ENCODE data around the gene TP53I11.
A peak's percentile ranks its signal among the peaks of the same experiment; 100 is the strongest.

TP53I11 gene

DNA sequence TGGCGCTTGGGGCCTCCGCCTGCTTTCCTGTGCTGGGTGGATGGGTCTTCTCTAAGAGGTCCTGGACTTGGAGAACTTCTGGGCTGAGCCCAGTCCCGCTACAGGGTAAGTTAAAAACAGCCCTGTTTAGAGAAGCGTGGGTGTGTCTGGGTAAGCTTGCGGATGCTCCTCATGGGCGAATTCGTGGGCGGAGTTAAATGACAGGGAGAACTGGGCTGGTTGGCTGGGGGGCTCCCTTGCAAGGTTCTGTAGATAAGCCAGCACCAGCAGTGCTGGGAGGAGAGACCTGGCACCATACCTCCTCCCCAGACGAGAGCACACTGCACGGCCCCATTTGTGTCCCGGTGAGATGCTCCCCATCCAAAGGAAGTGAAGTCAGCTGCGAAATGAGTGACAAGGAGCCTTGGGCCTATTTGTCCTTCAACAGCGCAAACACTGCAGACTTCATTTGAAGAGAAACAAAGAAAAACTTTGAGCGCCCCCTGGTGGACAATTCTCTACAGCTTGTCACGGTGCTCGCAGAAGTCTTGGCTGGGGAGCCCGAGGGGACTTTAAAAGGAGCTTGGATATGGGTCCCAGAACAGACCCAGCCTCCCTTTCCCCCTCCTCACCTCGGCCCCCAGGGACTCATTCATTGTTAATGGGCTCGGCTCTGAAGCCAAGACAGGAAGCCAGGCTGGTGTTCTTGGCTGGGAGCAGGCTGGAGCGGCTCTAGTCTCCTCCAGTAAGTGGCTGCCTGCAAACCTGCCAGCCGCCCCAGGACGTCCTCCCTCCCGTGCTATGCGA is 39.5 kb downstream of the TP53I11 start:
- peak; percentile 82 for DNase-seq

- DNase-seq, result no peak
Observed at GRCh38 chr11:44910591-44910990, 40.1 kb downstream of the TP53I11 start.

GRCh38 chr11:44909557-44909956 is 41.1 kb downstream of the TP53I11 start:
- no peak for DNase-seq

- DNase-seq, result no peak
Observed at GRCh38 chr11:44906649-44907048, 44.0 kb downstream of the TP53I11 start.

GRCh38 chr11:44905131-44905866 is 45.4 kb downstream of the TP53I11 start:
- no peak for DNase-seq

GRCh38 chr11:44904261-44905020 is 46.2 kb downstream of the TP53I11 start:
- no peak for DNase-seq

DNA sequence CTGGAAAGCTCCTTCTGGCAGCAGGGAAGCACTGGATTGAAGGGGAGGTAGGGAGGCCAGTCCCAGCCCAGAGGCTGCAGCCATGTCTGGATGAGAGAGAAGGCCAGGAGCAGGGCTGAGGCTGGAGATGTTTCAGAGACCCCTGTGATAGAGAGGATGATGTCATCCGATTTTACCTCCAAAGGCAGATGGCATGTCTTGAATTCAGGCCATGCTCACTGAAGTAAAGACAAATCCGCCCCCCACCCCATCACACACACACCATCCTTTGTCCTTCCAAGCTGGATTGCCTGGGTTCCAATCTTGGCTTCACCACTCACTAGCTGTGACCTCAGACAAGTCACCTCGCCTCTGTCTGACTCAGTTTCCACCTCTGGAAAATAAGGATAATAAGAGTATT is 47.2 kb downstream of the TP53I11 start:
- DNase-seq, result no peak

GRCh38 chr11:44903035-44903434 is 47.6 kb downstream of the TP53I11 start:
- DNase-seq, result no peak

- DNase-seq, result no peak
Observed at GRCh38 chr11:44901786-44902185, 48.9 kb downstream of the TP53I11 start.

- DNase-seq, result no peak
Observed at GRCh38 chr11:44901120-44901633, 49.5 kb downstream of the TP53I11 start.

- DNase-seq, result peak; percentile 25
Observed at GRCh38 chr11:44899959-44900358, 50.7 kb downstream of the TP53I11 start.

- peak; percentile 54 for DNase-seq
Observed at GRCh38 chr11:44893846-44894617, 56.7 kb downstream of the TP53I11 start.

DNA sequence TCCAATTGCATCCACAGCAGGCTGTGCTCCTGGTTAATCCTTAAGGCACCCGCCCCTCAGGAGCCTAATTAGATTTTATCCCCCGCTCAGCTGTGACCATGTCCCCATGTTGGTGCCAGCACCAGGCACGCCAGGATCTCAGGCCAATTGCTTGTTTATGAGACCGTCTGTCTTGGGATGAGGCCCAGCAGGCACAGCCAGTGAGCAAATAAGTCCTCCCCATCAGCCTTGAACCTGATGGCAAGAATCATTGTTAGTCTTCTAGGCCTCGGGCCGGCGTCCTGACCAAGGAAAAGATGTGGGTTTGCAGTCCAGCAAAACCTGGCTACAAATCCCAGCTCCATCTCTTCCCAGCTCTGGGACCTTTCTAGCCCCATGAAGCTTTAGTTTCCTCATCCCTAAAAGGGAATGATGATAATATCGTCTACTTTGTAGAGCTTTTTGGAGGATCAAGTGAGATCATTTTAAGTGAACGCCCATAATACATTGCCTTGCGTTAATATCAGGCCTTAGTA is 57.3 kb downstream of the TP53I11 start:
- DNase-seq, result no peak

DNA sequence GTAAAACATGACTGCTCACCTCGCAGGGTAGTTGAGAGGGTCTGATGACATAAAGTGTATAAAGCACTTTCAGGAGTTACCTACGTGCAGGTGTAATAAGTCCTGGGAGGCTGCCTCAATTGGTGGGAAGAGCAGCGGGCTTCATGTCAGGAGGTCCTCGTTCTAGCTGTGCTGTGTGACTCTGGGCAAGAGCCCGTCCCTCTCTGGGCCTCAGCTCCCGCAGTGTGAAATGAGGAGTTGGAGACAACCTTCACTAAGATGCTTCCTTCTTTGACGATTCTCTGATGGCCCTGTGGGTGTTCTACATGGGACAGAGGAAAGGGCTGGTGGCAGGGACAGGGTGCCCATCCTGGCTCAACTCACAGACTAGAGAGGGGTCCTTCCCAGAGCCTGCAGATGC is 57.8 kb downstream of the TP53I11 start:
- DNase-seq, result no peak

DNA sequence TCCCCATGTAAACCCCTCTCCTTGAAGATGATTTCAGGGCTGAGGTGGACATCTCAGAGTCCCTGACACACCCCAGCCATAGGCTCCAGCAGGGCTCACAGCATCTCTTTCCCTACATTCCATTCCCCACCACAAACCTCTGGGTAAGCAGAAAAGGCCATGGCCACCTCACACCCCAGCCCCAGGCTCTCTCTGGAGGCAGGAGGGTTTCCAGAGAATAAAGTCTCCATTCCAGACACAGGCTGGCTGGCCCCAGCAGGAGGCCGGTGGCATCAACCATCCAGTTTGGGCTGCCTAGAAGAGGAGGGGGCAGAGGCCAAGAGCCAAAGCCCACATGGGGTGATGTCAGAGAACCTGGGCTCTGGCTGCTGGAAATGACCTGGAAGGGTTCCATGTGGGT is 61.4 kb downstream of the TP53I11 start:
- DNase-seq, result no peak

DNA sequence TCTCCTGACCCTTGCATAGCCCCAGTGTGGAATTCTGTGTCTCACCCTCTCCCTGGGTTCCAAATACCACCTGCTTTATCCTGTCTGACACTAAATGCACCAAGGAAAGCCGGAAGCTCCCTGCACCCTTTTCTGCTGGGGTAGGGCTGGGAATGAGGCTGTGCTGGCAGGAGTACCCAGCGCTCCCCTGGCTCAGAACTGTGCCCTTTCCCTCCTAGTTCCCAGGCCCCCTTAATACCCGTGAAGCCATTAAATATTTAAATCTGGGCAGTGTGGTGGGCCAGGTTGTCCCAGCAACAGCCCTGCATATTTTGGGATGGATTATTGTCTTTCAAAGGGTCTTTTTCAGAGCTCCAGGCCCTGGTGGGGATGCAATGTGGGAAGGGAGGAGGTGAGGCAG is 63.0 kb downstream of the TP53I11 start:
- DNase-seq, result no peak

DNA sequence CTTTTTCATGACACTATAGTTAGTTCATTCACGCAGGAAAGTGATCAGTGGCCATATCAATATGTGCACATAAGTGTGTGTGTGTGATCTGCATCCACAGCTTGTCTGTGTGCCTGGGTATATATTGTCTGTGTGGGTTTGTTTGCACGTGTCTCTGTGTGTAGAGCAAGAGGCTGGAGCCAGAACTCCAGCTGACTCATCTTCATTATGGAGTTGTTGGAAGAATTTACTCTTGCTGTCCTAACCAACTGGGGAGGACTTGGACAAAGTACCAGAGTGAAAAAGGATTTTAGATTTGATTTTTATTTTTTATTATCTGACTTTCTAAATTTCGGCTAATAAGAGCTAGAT is 63.9 kb downstream of the TP53I11 start:
- no peak for DNase-seq

GRCh38 chr11:44885919-44886789 is 64.5 kb downstream of the TP53I11 start:
- DNase-seq, result no peak

- no peak for DNase-seq
Observed at GRCh38 chr11:44885065-44885810, 65.4 kb downstream of the TP53I11 start.

- DNase-seq, result no peak
Observed at GRCh38 chr11:44884056-44884455, 66.6 kb downstream of the TP53I11 start.

GRCh38 chr11:44883277-44883676 is 67.4 kb downstream of the TP53I11 start:
- no peak for DNase-seq
